WTC11 (cell line): ENCODE measurements around the gene GAK. TPM values are rescaled to one million over a fixed set of nuclear protein-coding genes. Genes with fewer than 3 reads are reported as not detected.

Experiments
- ATAC-seq: fragments of 200-7000 bp; cut with Tn5 transposase; 2 replicates; pipeline ENCODE4 v1.10.0; 2021; ENCODE audit warnings: mild to moderate bottlenecking, moderate library complexity
- CTCF ChIA-PET: fragments of 300-600 bp; sonication (Branson Sonifier 250); formaldehyde crosslinking; loops from one replicate; lab custom pipeline; 2021; ENCODE audit warnings: antibody characterized with exemption; lab: Charles Lee
- POLR2A ChIA-PET: fragments of 350-600 bp; sonication (Branson Sonifier 250); formaldehyde crosslinking; loops from one replicate; lab custom pipeline; 2021; ENCODE audit warnings: antibody characterized with exemption; lab: Charles Lee
- DNase-seq: peaks from one replicate; pipeline ENCODE4 v3.0.0; 2021; ENCODE audit warnings: low spot score
- H3K27ac Mint-ChIP-seq: 2 replicates; pipeline ENCODE4 v1.8.0; 2021; ENCODE audit warnings: mixed read lengths
- H3K27me3 Mint-ChIP-seq: 2 replicates; pipeline ENCODE4 v1.8.0; 2021; ENCODE audit warnings: low read depth, mild to moderate bottlenecking, moderate library complexity, mixed read lengths
- H3K36me3 Mint-ChIP-seq: 2 replicates; pipeline ENCODE4 v1.8.0; 2021; ENCODE audit warnings: mixed read lengths
- H3K4me1 Mint-ChIP-seq: 2 replicates; pipeline ENCODE4 v1.8.0; 2022; ENCODE audit warnings: mixed read lengths
- H3K4me3 Mint-ChIP-seq: 2 replicates; pipeline ENCODE4 v1.8.0; 2021; ENCODE audit warnings: mild to moderate bottlenecking, moderate library complexity, mixed read lengths
- H3K9me3 Mint-ChIP-seq: 2 replicates; pipeline ENCODE4 v1.8.0; 2021; ENCODE audit warnings: mixed read lengths
- ATF1 ChIP-seq: sonication (generic); formaldehyde crosslinking; IDR thresholded peaks from 2 replicates; pipeline ENCODE4 v1.8.1; 2023; ENCODE audit warnings: mild to moderate bottlenecking, moderate library complexity, missing genetic modification reagents
- ATF2 ChIP-seq: sonication (generic); formaldehyde crosslinking; IDR thresholded peaks from 2 replicates; pipeline ENCODE4 v1.8.1; 2022; ENCODE audit warnings: low read depth, missing genetic modification reagents, borderline replicate concordance
- CBFB ChIP-seq: sonication (generic); formaldehyde crosslinking; IDR thresholded peaks from 2 replicates; pipeline ENCODE4 v1.8.1; 2022; ENCODE audit warnings: mild to moderate bottlenecking, low read depth, missing genetic modification reagents
- CREB1 ChIP-seq: sonication (generic); formaldehyde crosslinking; IDR thresholded peaks from 2 replicates; pipeline ENCODE4 v1.8.0; 2023; ENCODE audit warnings: mild to moderate bottlenecking, missing genetic modification reagents
- ELF4 ChIP-seq: sonication (generic); formaldehyde crosslinking; IDR thresholded peaks from 2 replicates; pipeline ENCODE4 v1.8.1; 2022; ENCODE audit warnings: low read depth, mild to moderate bottlenecking, moderate library complexity, missing genetic modification reagents
- EMX1 ChIP-seq: fragments of 250-450 bp; sonication (Bioruptor Pico); IDR thresholded peaks from 2 replicates; pipeline ENCODE4 v1.8.0; 2021; ENCODE audit warnings: mild to moderate bottlenecking
- ESRRA ChIP-seq: sonication (generic); formaldehyde crosslinking; IDR thresholded peaks from 2 replicates; pipeline ENCODE4 v1.8.1; 2022; ENCODE audit warnings: mild to moderate bottlenecking, missing genetic modification reagents, borderline replicate concordance
- FOXK1 ChIP-seq: sonication (generic); formaldehyde crosslinking; IDR thresholded peaks from 2 replicates; pipeline ENCODE4 v1.8.0; 2022; ENCODE audit warnings: mild to moderate bottlenecking, moderate library complexity, missing genetic modification reagents
- MXD4 ChIP-seq: fragments of 250-450 bp; sonication (Bioruptor Pico); IDR thresholded peaks from 2 replicates; pipeline ENCODE4 v1.8.0; 2021; ENCODE audit warnings: mild to moderate bottlenecking, moderate library complexity, borderline replicate concordance
- NR1H2 ChIP-seq: sonication (generic); formaldehyde crosslinking; IDR thresholded peaks from 2 replicates; pipeline ENCODE4 v1.9.0; 2021; ENCODE audit warnings: mild to moderate bottlenecking, moderate library complexity, missing genetic modification reagents
- NR2C2 ChIP-seq: sonication (generic); formaldehyde crosslinking; IDR thresholded peaks from 2 replicates; pipeline ENCODE4 v1.8.0; 2022; ENCODE audit warnings: mild to moderate bottlenecking, missing genetic modification reagents
- RORB ChIP-seq: fragments of 250-450 bp; sonication (Bioruptor Pico); IDR thresholded peaks from 2 replicates; pipeline ENCODE4 v1.9.0; 2021; ENCODE audit warnings: mild to moderate bottlenecking
- SMAD3 ChIP-seq: sonication (generic); formaldehyde crosslinking; IDR thresholded peaks from 2 replicates; pipeline ENCODE4 v1.8.0; 2022; ENCODE audit warnings: missing genetic modification reagents, mild to moderate bottlenecking, borderline replicate concordance
- TEAD4 ChIP-seq: sonication (generic); formaldehyde crosslinking; IDR thresholded peaks from 2 replicates; pipeline ENCODE4 v1.8.0; 2022; ENCODE audit warnings: mild to moderate bottlenecking, missing genetic modification reagents
- ZBTB21 ChIP-seq: sonication (generic); formaldehyde crosslinking; IDR thresholded peaks from 2 replicates; pipeline ENCODE4 v1.8.1; 2023; ENCODE audit warnings: mild to moderate bottlenecking, missing genetic modification reagents, borderline replicate concordance
- ZBTB43 ChIP-seq: sonication (generic); formaldehyde crosslinking; IDR thresholded peaks from 2 replicates; pipeline ENCODE4 v1.8.1; 2023; ENCODE audit warnings: mild to moderate bottlenecking, missing genetic modification reagents
- ZNF263 ChIP-seq: sonication (generic); formaldehyde crosslinking; IDR thresholded peaks from 2 replicates; pipeline ENCODE4 v1.8.1; 2022; ENCODE audit warnings: low read depth, mild to moderate bottlenecking, moderate library complexity, missing genetic modification reagents
- ZNF317 ChIP-seq: sonication (generic); formaldehyde crosslinking; IDR thresholded peaks from 2 replicates; pipeline ENCODE4 v1.8.1; 2023; ENCODE audit warnings: low read depth, mild to moderate bottlenecking, moderate library complexity, missing genetic modification reagents, borderline replicate concordance
- ZNF396 ChIP-seq: fragments of 250-450 bp; sonication (Bioruptor Pico); IDR thresholded peaks from 2 replicates; pipeline ENCODE4 v1.8.0; 2021; ENCODE audit warnings: mild to moderate bottlenecking, moderate library complexity, borderline replicate concordance
- ZNF671 ChIP-seq: fragments of 250-450 bp; sonication (Bioruptor Pico); IDR thresholded peaks from 2 replicates; pipeline ENCODE4 v1.8.0; 2021; ENCODE audit warnings: mild to moderate bottlenecking
- total RNA-seq: library from RNA; stranded (reverse); gene quantifications from 3 replicates; pipeline ENCODE4 v1.2.3, GENCODE V29; 2021
- TF ChIP-seq, protein P1 (sequence below): sonication (generic); formaldehyde crosslinking; IDR thresholded peaks from 2 replicates; pipeline ENCODE4 v1.8.1; 2022; ENCODE audit warnings: missing genetic modification reagents, borderline replicate concordance
- TF ChIP-seq, protein P2 (sequence below): fragments of 250-450 bp; sonication (Bioruptor Pico); IDR thresholded peaks from 2 replicates; pipeline ENCODE4 v1.8.0; 2021; ENCODE audit warnings: mild to moderate bottlenecking
- TF ChIP-seq, protein P3 (sequence below): sonication (generic); formaldehyde crosslinking; IDR thresholded peaks from 2 replicates; pipeline ENCODE4 v1.8.0; 2022; ENCODE audit warnings: mild to moderate bottlenecking, missing genetic modification reagents

The GAK gene
- total RNA-seq, 1 experiment from 2014 or later, result 121 TPM

GRCh38 chr4:896630-897029 lies 35.5 kb downstream of the GAK start (continued):
- TF ChIP-seq, protein P1, sequence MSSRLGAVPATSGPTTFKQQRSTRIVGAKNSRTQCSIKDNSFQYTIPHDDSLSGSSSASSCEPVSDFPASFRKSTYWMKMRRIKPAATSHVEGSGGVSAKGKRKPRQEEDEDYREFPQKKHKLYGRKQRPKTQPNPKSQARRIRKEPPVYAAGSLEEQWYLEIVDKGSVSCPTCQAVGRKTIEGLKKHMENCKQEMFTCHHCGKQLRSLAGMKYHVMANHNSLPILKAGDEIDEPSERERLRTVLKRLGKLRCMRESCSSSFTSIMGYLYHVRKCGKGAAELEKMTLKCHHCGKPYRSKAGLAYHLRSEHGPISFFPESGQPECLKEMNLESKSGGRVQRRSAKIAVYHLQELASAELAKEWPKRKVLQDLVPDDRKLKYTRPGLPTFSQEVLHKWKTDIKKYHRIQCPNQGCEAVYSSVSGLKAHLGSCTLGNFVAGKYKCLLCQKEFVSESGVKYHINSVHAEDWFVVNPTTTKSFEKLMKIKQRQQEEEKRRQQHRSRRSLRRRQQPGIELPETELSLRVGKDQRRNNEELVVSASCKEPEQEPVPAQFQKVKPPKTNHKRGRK, result no peak
- TF ChIP-seq, protein P2, sequence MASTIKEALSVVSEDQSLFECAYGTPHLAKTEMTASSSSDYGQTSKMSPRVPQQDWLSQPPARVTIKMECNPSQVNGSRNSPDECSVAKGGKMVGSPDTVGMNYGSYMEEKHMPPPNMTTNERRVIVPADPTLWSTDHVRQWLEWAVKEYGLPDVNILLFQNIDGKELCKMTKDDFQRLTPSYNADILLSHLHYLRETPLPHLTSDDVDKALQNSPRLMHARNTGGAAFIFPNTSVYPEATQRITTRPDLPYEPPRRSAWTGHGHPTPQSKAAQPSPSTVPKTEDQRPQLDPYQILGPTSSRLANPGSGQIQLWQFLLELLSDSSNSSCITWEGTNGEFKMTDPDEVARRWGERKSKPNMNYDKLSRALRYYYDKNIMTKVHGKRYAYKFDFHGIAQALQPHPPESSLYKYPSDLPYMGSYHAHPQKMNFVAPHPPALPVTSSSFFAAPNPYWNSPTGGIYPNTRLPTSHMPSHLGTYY (CRISPR knock-in tag), result no peak
- TF ChIP-seq ELF4 (CRISPR knock-in tag), result no peak

GRCh38 chr4:896216-896615 lies 35.9 kb downstream of the GAK start:
- H3K4me1 Mint-ChIP-seq, result no peaks in the 10 kb centered on the region
- no peak overlapping the region for H3K4me3 Mint-ChIP-seq
- H3K27ac Mint-ChIP-seq, result 0 out of 2 replicates have a peak overlapping the region, but pooled peaks have one; percentile 34
- peak; percentile 43; the same call in 1 of the 2 replicates for ATAC-seq
- H3K36me3 Mint-ChIP-seq, result peaks cover 4% of the 10 kb centered on the region
- DNase-seq, result peak; percentile 37
- no peak for TF ChIP-seq NR2C2
- no peaks in the 10 kb centered on the region for H3K27me3 Mint-ChIP-seq
- H3K9me3 Mint-ChIP-seq, result no peaks in the 10 kb centered on the region
- POLR2A ChIA-PET, result no interaction called here
- CTCF ChIA-PET, result interaction anchor here (0.6 kb wide), 1 partner anchor 30 kb away, joined by 3 read pairs; no protein-coding TSS in a partner anchor

- Mint-ChIP-seq H3K9me3 (no peaks in the 10 kb centered on the region), H3K4me3 (no peak overlapping the region), H3K27ac (no peak overlapping the region), H3K36me3 (peaks cover 4% of the 10 kb centered on the region), H3K27me3 (no peaks in the 10 kb centered on the region), H3K4me1 (no peaks in the 10 kb centered on the region)
- no peak for TF ChIP-seq ZNF396 (CRISPR knock-in tag)
- TF ChIP-seq ZBTB43, result no peak
- TF ChIP-seq ZBTB21 (CRISPR knock-in tag), result no peak
- no peak for TF ChIP-seq ZNF671 (CRISPR knock-in tag)
- TF ChIP-seq ESRRA (CRISPR knock-in tag), result no peak
- no peak for TF ChIP-seq NR1H2 (CRISPR knock-in tag)
- TF ChIP-seq, protein P3, sequence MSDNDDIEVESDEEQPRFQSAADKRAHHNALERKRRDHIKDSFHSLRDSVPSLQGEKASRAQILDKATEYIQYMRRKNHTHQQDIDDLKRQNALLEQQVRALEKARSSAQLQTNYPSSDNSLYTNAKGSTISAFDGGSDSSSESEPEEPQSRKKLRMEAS (CRISPR knock-in tag), result no peak
- no peak for TF ChIP-seq TEAD4 (CRISPR knock-in tag)
- TF ChIP-seq EMX1 (CRISPR knock-in tag), result no peak
- no peak for TF ChIP-seq RORB (CRISPR knock-in tag)
- no peak for TF ChIP-seq ZNF317 (CRISPR knock-in tag)
- TF ChIP-seq ATF2 (CRISPR knock-in tag), result no peak
- no peak for TF ChIP-seq CBFB (CRISPR knock-in tag)
- no peak for TF ChIP-seq MXD4 (CRISPR knock-in tag)
- no peak for TF ChIP-seq FOXK1
- TF ChIP-seq ATF1 (CRISPR knock-in tag), result no peak
- no peak for TF ChIP-seq SMAD3
- TF ChIP-seq CREB1, result no peak
- TF ChIP-seq ZNF263, result no peak
- CTCF ChIA-PET, result no interaction called here
- POLR2A ChIA-PET, result no interaction called here
- DNase-seq (no peak), ATAC-seq (no peak)
Observed at GRCh38 chr4:895596-895995, 36.5 kb downstream of the GAK start.
